RKO (cell line): ENCODE data around the gene PUM1.
A peak's percentile ranks its signal among the peaks of the same experiment; 100 is the strongest.
"Not testable (repeated sequence)": the region's sequence is repeated elsewhere in the genome, so short reads cannot be mapped to it uniquely, and the experiment has no call there.

Source experiments
- DNase-seq: peaks from one replicate; pipeline ENCODE4 v3.0.0-alpha.2; 2016; ENCODE audit warnings: low spot score

The PUM1 gene

GRCh38 chr1:31065310-31066217 lies at the start of gene PUM1:
PUM1 (minus strand) TSS chr1:31065717; CDS start chr1:31059566, 6,151 bp downstream.
- DNase-seq = peak; percentile 97

- no peak for DNase-seq
Observed at GRCh38 chr1:31112266-31112935, 46.9 kb upstream of the PUM1 start.

GRCh38 chr1:31111290-31111951 lies 45.9 kb upstream of the PUM1 start:
- DNase-seq = no peak

- DNase-seq = no peak
Observed at GRCh38 chr1:31110846-31111245, 45.3 kb upstream of the PUM1 start.

GRCh38 chr1:31108861-31109260 lies 43.3 kb upstream of the PUM1 start:
- no peak for DNase-seq

GRCh38 chr1:31105646-31106045 lies 40.1 kb upstream of the PUM1 start:
- DNase-seq = no peak

- DNase-seq = no peak
Observed at GRCh38 chr1:31102501-31102950, 37.0 kb upstream of the PUM1 start.

GRCh38 chr1:31101147-31101502 lies 35.6 kb upstream of the PUM1 start:
- DNase-seq = no peak

- no peak for DNase-seq
Observed at GRCh38 chr1:31099293-31100032, 33.9 kb upstream of the PUM1 start.

GRCh38 chr1:31095985-31096384 lies 30.5 kb upstream of the PUM1 start:
- no peak for DNase-seq

GRCh38 chr1:31095298-31095981 lies 29.9 kb upstream of the PUM1 start:
- no peak for DNase-seq

- DNase-seq = not testable (repeated sequence)
Observed at GRCh38 chr1:31088081-31088480, 22.6 kb upstream of the PUM1 start.

GRCh38 chr1:31084782-31085569 lies 19.5 kb upstream of the PUM1 start:
- DNase-seq = no peak

- DNase-seq = no peak
Observed at GRCh38 chr1:31082385-31082784, 16.9 kb upstream of the PUM1 start.

GRCh38 chr1:31073044-31073443 lies 7.5 kb upstream of the PUM1 start:
- no peak for DNase-seq

- DNase-seq = no peak
Observed at GRCh38 chr1:31072304-31072746, 6.8 kb upstream of the PUM1 start.

- no peak for DNase-seq
Observed at GRCh38 chr1:31069392-31069791, 3.9 kb upstream of the PUM1 start.

- peak; percentile 32 for DNase-seq
Observed at GRCh38 chr1:31064718-31065309, 703 bp downstream of the PUM1 start.

- DNase-seq = no peak
Observed at GRCh38 chr1:31064111-31064717, 1.3 kb downstream of the PUM1 start.

- peak; percentile 32 for DNase-seq
Observed at GRCh38 chr1:31063631-31064030, 1.9 kb downstream of the PUM1 start.
